Activated CD8-positive, alpha-beta memory T cell treated with anti-CD3 and anti-CD28 coated beads, Interleukin-2, amount 50 U/mL, for 48 hours (primary cell): ENCODE results near the gene DAPP1.
"Not testable (repeated sequence)": the region's sequence is repeated elsewhere in the genome, so short reads cannot be mapped to it uniquely, and the experiment has no call there.

Experiments used
- DNase-seq: peaks from one replicate; pipeline ENCODE4 v3.0.0-alpha.2; 2020

The DAPP1 gene

GRCh38 chr4:99825272-99825671 lies 8.6 kb downstream of the DAPP1 start:
- DNase-seq, result no peak

DNA sequence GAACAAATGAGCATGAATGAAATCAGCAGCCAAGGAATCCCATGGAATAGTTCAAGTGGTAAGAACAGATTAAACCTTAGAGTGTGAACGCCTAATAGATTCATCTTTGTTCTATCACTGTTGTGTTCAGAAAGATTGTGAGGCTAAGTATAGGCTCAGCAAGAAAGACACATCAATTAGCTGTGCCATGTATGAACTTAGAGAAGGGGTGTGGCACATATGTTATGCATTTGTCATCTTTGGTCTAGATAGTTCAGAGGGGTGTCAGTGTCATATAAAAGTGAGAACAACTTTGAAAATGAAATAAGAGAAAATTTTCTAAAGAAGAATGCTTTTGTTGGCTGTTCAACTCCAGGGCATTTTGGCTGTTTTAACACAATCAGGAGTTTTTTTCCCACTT lies 9.4 kb downstream of the DAPP1 start:
- no peak for DNase-seq

- no peak for DNase-seq
These were observed 10.8 kb downstream of the DAPP1 start for GRCh38 chr4:99827454-99827853.

- DNase-seq, result no peak
These were observed 11.2 kb downstream of the DAPP1 start for GRCh38 chr4:99827857-99828256.

DNA sequence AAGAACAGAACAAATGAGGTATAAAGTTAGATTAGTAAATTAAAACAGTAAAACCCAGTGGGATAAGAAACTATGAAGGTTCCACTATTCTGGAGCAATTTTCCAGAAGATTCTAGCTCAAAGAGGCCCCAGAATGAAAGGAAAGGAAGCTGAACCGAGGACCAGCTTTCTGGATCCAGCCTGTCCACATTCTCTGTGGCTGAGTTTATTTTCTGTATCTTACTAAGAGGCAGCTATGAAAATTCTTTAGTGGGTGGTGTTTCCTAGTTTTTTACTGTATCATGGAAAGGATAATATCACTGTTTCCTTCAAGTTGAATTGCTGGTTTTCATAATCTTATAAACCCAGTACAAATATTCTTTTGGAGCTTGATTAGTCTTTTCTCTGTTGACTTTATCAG lies 11.8 kb downstream of the DAPP1 start:
- DNase-seq, result no peak

DNA sequence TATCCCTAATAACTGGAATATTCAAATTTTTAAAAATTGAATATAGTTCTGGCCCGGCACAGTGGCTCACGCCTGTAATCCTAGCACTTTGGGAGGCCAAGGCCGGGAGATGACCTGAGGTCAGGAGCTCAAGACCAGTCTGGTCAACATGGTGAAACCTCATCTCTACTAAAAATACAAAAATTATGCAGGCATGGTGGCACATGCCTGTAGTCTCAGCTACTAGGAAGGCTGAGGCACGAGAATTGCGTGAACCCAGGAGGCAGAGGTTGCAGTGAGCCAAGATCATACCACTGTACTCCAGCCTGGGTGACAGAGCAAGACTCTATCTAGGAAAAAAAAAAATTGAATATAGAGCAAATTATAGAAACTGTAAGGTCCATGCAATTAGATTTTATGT lies 13.4 kb downstream of the DAPP1 start:
- DNase-seq, result not testable (repeated sequence)

- no peak for DNase-seq
These were observed 15.7 kb downstream of the DAPP1 start for GRCh38 chr4:99832321-99832720.

DNA sequence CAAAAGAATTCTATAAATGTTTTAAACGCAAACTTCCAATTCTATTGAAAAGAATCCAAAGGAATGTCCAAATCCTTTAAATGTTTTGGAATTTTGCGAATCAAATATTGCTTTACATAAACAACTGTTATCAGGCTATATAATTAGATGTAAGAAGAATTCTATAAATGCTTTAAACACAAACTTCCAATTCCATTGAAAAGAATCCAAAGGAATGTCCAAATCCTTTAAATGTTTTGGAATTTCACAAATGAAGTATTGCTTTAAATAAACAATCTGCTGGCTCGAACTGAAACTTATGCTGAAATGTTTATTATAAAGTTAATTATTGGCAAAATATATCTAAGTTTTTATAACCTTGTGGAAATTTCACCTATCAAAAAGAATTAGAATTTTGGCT lies 16.1 kb downstream of the DAPP1 start:
- DNase-seq, result no peak

GRCh38 chr4:99833756-99834155 lies 17.1 kb downstream of the DAPP1 start:
- no peak for DNase-seq

GRCh38 chr4:99834569-99834968 lies 17.9 kb downstream of the DAPP1 start:
- no peak for DNase-seq

DNA sequence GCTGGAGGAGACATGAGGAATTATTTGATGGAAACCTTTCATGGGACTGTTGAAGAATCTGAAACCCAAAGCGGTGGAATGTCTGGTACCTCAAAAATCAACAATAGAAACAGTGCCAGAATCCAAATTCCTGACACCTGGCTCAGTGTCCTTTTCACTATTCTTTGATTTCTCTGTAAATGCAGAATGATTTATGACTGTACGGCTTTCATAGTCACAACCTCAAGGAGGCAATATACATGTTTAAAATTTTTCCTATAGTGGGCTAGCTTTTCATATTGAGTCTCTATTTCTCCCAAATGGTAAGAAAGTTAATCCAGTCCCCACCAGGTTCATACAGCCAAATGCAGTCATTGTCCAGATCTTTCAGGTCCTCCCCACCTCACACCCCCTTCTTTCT lies 19.3 kb downstream of the DAPP1 start:
- no peak for DNase-seq

- DNase-seq, result no peak
These were observed 22.3 kb downstream of the DAPP1 start for GRCh38 chr4:99838927-99839326.

- no peak for DNase-seq
These were observed 24.5 kb downstream of the DAPP1 start for GRCh38 chr4:99841129-99841528.

- no peak for DNase-seq
These were observed 26.8 kb downstream of the DAPP1 start for GRCh38 chr4:99843413-99843812.

GRCh38 chr4:99844048-99844447 lies 27.4 kb downstream of the DAPP1 start:
- DNase-seq, result no peak

DNA sequence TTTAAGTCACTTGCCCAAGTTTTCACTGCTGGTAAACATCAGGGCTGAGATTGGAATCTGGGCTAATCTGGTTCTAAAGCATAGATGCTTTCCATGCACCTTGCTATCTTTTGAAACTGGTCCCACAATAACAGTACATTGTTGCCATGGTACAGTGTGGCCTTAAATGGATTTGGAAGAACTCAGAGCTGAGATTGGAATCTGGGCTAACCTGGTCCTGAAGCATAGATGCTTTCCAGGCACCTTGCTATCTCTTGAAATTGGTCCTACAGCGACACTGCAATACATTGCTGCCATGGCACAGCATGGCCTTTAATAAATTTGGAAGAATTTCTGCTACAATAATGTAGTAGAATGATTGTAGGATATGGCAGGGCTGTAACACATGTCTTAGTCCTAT lies 28.6 kb downstream of the DAPP1 start:
- DNase-seq, result no peak

DNA sequence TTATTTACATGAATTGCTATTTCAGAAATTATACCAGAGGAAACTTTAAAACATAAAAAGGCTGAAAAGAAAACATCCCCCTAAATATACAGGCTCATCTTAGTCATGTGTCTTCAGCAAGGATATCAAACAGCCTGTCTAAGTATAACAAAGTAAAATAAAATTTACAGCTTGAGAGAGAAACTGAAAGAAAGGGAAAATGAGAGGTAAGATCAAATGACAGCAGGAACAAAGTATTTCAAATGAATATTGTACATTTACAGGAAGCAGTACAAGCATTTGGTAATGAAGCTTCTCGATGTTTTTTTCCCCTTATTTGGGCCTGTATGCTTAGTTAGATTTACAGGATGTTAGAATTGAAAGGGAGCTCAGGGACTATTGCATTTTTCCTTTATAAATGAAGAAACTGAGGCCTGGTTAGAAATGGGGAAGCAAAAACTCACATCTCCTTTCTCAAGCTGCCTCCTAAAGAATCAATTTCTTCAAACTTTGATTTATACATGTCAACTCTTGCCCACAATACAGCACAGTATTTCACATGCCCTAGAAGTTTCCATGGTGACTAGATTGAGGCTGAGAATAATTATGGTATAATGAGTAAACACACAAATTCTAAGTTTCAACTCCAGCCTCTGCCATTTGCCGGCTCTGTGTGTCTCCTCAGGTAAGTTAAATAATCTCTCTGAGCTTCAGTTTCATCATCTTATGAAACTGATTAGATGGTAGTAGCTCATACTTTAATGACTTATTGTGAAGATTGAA lies 29.3 kb downstream of the DAPP1 start:
- no peak for DNase-seq

DNA sequence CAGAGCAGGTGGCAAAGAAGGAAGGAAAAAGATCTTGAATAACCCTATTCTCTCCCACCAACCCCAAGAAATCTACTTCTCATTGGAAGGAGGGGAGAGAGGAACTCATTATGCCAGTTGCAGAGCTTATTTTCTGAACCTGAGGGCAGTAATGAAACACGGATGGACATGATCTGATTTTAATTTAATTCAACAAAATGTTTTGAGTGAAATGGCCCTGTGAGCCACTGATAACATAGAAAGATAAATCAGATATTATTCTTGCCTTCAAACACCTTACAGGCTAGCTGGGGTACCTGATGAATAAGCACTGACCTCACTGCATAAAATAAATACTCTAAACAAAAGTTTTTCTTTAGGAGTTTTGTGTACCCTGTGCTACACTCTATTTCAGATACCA lies 30.3 kb downstream of the DAPP1 start:
- DNase-seq, result no peak

GRCh38 chr4:99847362-99847976 lies 30.8 kb downstream of the DAPP1 start:
- no peak for DNase-seq

- DNase-seq, result peak; percentile 64
These were observed 32.0 kb downstream of the DAPP1 start for GRCh38 chr4:99848591-99849001.

GRCh38 chr4:99852199-99852749 lies 35.6 kb downstream of the DAPP1 start:
- DNase-seq, result no peak

DNA sequence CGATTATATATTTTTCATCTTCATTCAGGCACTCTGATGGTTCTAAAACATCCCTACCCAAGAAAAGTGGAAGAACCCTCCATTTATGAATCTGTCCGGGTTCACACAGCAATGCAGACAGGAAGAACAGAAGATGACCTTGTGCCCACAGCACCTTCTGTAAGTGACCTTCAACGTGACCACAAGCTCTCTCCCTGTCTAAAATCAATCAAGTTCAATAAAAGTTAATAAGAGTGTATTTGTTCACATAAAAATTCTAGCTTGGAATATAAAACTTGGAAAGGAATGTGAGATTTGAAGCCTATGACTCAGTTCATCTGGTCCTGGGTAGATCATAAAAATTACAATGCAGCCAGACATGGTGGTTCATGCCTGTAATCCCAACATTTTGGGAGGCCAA lies 36.6 kb downstream of the DAPP1 start:
- DNase-seq, result no peak

DNA sequence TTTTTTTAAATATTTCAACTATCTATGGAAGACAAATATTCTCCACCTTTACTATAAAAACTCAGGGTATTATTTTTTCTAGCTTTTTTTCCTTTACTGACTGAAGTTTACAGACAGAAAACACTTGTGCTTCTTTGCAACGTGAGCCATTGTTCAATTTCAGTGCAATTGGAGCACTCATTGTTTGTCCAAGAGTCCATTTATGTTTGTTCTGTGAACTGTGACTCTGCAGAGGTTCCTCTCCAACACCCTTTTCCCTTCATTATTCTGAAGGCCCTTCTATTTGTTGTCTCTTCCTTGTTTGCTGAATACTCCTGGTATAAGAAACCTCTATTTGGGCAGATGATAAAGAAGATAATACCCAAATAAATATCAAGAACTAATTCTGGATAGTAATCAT lies 37.4 kb downstream of the DAPP1 start:
- DNase-seq, result no peak

- no peak for DNase-seq
These were observed 39.1 kb downstream of the DAPP1 start for GRCh38 chr4:99855678-99856077.

DNA sequence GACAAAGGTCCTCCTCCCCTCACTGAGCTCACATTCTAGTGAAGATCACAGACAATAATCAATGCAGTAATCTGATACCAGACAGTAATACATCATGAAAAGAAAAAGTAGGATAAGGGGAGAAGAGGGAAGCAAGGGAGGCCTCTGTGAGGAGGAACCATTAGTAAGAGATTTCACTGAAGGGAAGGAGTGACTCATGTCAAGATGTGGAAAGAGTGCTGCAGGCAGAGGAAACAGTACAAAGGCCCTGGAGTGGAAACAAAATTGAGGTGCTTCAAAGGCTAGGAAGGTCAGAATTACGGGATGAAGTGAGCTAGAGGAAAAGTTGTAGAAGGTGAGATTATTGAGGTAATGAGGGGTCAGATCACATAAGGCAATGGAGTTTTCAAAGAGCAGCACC lies 39.5 kb downstream of the DAPP1 start:
- DNase-seq, result no peak
